NCI-H2227 (cell line): ENCODE data around the gene PTPRA.
A peak's percentile ranks its signal among the peaks of the same experiment; 100 is the strongest.
"Not testable (repeated sequence)": the region's sequence is repeated elsewhere in the genome, so short reads cannot be mapped to it uniquely, and the experiment has no call there.

Experiments
- DNase-seq: peaks from one replicate; lab custom pipeline; 2025; ENCODE audit not compliant: unreplicated experiment; lab: John Stamatoyannopoulos, UW

The PTPRA gene

GRCh38 chr20:3038454-3038853 is 165.2 kb downstream of the PTPRA start:
- no peak for DNase-seq

GRCh38 chr20:3039426-3039825 is 166.1 kb downstream of the PTPRA start:
- DNase-seq, result no peak

DNA sequence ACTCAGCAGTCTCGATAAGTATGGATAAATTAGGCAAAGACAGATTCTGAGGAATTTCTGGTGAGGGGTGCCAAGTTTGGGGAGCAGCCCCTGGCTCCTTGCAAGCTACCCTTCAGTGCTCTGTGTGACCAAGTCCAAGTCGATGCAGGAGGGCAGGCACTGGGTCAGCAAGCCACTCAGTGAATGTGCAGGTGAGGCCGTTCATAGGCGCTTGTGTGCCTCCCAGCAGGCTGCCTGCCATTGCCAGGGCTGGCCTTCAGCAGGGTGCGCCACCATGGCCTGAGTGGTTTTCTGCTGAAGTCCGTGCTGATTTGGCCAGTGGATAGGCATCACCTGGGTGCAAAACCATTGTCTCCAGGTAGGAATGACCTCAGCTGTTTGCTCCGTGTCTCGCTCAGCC is 166.8 kb downstream of the PTPRA start:
- DNase-seq, result no peak

DNA sequence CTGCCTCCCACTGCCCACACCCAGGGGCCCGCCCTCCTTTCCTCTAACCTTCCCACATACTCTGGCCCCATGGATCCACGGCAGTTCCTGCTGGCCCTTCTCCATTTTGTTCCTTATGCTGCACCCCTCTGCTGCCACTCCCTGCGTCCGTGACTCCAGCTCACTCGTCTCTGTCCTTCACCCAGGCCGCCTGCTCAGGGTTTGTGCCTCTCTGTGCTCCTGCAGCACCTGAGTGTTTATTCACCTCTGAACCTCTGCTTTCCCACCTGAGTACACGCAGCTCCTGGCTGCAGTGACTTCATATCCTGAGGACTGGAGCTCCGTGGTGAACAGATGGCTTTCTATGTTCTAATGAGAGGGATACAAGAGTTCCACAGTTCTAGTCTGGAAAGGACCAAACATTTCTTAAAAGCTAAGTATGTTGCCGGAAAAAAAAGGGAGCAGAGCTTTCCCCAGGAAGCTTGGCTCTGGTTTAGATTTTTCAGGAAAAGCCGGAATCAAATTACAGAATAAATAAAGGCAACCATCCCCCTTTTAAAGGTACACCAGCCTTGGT is 168.7 kb downstream of the PTPRA start:
- no peak for DNase-seq

- DNase-seq, result no peak
Measured at GRCh38 chr20:3042625-3043024, 169.3 kb downstream of the PTPRA start.

GRCh38 chr20:3043322-3043721 is 170.0 kb downstream of the PTPRA start, which contains the start of gene GNRH2:
Gene GNRH2 (plus strand): TSS chr20:3043622. CDS start chr20:3044415, 793 bp downstream.
- DNase-seq, result no peak

GRCh38 chr20:3044336-3044965 is 171.2 kb downstream of the PTPRA start:
- no peak for DNase-seq

- no peak for DNase-seq
Measured at GRCh38 chr20:3045042-3045815, 171.9 kb downstream of the PTPRA start.

DNA sequence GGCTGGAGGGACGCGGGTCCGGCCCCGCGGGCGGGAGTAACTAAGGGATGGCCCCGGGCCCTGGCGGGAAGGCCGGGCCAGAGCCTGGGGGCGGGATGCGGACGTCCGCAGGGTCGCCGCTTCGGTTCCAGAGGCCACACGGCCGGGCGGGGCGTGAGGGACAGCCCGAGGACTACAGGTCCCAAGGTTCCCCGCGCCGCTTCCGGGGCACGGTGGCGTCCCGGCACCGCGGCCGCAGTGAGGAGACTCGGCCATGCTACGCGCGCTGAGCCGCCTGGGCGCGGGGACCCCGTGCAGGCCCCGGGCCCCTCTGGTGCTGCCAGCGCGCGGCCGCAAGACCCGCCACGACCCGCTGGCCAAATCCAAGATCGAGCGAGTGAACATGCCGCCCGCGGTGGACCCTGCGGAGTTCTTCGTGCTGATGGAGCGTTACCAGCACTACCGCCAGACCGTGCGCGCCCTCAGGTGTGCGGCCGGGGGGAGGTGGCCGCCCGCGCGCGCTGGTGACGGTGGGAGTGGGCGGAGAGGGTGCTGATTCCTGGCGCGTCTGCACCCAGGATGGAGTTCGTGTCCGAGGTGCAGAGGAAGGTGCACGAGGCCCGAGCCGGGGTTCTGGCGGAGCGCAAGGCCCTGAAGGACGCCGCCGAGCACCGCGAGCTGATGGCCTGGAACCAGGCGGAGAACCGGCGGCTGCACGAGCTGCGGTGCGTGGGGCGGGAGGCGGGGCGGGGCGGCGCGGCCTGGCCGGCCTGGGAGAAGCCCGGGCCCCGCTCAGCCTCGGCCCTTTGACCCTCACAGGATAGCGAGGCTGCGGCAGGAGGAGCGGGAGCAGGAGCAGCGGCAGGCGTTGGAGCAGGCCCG is 172.8 kb downstream of the PTPRA start, which contains the start of gene MRPS26:
MRPS26 (plus strand) TSS at position 237 of the 861 bp plus-strand sequence; CDS start at position 254, 17 bp downstream.
- DNase-seq, result peak; percentile 94

DNA sequence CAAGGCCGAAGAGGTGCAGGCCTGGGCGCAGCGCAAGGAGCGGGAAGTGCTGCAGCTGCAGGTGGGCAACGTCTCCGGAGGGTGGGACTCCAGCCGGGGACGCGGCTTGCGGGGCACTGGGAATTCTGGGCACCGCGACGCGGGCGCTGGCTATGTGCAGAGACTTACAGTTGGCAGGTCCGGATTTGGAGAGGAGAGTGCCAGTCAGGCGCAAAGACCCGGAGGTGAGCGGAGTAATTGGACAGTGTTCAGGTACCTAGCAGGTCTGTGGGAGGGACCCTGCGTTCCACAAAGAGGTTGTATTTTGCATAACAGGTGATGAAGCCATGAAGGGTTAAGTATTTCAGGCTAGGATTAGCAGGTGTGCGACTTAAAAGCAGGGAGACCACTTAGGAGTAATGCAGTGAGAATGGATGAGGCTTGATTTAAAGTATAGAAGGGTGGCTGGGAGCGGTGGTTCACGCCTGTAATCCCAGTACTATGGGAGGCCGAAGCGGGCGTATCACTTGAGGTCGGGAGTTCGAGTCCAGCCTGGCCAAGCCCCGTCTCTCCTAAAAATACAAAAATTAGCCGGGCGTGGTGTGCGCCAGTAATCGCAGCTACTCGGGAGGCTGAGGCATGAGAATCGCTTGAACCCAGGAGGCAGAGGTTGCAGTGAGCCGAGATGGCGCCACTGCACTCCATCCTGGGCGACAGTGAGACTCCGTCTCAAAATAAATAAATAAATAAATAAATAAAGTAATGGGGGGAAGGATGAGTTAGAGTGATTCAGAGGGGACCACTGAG is 173.6 kb downstream of the PTPRA start:
- peak; percentile 71 for DNase-seq

GRCh38 chr20:3047486-3048419 is 174.5 kb downstream of the PTPRA start:
- no peak for DNase-seq

DNA sequence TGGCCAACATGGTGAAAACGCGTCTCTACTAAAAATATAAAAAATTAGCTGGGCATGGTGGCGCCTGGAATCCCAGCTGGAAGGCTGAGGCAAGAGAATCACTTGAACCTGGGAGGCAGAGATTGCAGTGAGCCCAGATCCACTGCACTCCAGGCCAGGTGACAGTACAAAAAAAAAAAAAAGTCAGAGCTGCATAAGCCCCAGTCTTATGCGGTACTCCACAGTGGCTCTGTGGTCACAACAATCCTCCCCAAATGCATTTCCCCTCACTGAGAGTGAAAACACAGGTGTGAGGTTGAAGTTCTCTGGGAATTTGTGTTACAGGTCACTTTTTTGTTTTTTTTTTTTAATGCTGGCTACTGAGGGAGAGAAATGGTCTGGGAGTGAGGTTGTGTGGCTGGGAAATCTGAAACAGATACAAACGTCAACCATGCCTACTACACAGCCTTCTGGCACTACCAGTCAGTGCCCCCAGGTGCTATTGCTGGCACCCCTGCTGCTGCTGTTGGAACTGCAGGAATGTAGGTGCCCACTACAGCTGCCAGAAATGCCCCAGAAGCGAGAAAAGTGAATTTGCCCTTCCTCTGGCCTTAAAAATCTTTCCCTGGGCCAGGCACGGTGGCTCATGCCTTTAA is 178.2 kb downstream of the PTPRA start:
- no peak for DNase-seq

DNA sequence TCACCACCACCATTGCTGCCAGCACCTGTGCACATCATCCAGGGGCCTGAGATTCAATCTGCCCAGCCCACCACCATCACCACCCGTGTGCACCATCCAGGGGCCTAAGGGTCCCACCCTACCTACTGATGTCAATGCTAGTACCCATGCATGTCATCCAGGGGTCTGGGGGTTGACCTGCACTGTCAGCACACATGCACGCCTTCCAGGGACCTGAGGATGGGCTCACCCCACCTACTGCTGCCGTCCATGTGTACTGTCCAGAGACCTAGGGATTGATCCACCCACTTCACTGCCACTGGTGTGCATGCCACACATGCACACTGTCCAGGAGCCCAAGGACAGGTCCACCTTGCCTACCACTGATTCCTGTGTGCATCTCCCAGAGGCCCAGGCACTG is 186.2 kb downstream of the PTPRA start:
- no peak for DNase-seq

DNA sequence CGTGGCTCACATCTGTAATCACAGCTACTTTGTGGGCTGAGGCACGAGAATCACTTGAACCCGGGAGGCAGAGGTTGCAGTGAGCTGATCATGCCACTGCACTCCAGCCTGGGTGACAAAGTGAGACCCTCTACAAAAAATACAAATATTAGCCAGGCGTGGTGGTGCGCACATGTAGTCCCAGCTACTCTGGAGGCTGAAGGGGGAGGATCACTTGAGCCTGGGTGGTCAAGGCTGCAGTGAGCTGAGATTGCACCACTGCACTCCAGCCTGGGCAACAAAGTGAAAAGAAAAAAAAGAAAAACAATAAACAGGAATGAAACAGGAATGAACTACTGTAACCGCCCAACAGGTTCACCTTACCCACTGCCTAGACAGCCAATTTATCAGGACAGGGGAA is 190.8 kb downstream of the PTPRA start:
- DNase-seq, result not testable (repeated sequence)

DNA sequence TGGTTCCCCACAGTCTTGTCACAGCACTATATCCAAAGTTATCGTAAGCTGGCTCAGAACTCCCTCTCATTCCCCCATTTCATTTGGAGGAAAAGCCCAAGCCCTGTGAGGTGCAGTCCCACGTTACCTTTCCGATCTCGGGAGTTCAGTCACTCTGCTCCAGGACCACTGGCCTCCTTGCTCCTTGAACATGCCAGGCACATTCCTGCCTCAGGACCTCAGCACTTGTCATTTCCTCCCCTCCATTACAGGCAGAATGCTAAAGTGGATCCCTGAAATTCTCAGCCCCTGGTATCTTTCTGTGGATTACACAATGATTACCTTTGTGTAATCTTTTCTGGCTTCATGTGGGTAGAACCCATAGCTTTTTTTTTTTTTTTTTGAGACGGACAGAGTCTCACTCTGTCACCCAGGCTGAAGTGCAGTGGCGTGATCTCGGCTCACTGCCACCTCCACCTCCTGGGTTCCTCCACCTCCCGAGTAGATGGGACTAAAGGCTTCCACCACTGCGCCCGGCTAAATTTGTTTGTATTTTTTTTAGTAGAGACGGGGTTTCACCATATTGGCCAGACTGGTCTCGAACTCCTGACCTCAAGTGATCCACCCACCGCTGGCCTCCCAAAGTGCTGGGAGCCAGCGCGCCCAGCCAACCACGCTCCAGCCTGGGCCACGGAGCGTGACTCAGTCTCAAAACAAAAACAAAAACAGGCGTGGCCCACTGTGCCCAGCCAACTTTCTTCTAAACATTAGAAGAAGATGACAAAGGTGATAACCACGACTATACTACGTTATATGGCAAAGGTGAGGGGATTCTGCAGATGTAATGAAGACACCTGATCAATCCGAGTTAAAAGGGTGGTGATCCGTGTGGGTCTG is 194.1 kb downstream of the PTPRA start:
- no peak for DNase-seq

DNA sequence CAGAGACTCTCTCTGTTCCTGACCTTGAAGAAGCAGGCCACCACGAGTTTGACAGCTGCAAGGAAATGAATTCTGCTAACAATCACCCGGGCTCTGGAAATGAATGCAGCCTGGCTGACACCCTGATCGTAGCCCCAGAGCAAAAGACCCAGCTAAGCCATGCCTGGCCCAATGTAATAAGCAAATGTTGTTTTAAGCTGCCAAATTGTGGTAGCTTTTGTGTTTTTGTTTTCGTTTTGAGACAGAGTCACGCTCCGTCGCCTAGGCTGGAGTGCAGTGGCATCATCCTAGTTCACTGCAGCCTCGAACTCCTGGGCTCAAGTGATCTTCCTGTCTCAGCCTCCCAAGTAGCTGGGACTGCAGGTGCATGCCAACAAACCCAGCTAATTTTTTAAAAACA is 194.8 kb downstream of the PTPRA start:
- DNase-seq, result no peak

- DNase-seq, result no peak
Measured at GRCh38 chr20:3068986-3069900, 196.0 kb downstream of the PTPRA start.
